ENCODE measurements around the gene CSRP3. TPM values are rescaled to one million over a fixed set of nuclear protein-coding genes. Genes with fewer than 3 reads are reported as not detected.

The CSRP3 gene
- total and polyA plus RNA-seq, 2 experiments from 2014 or later: not detected

DNA sequence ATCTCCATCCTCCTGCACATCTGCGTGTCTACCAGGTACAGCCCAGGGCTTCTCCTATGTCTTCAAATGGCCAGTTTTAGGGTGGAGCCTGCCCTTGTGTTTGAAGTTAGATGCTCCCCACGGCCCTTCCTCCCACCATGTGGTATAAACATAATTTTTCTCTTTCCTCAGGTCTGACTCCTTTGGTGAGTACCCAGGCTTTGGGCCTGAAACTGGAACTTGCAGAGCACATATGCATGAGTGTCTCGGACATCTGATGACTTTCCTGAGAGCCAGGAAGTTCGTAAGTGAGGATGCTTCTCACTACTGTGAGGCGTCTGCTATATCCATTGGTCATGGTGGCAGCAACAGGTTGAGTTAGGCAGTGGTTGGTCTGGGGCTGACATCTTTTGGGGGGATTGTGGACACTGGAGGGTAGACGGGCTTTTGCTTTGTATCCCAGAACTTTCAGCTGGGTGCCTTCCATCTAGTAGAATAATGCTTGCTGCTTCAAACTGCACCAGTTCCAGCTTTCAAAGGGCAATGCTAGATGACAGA, 16.2 kb downstream of the CSRP3 start:
- Histone ChIP-seq H3K27ac (ENCODE audit: low read depth) (no peak overlapping the region), H3K79me2 (replicated peaks; ENCODE audit: insufficient read depth) (no peaks in the 10 kb centered on the region), H3K4me3 (no peak overlapping the region), H3K9me2 (ENCODE audit: insufficient read depth) (peaks cover 5% of the 10 kb centered on the region), H3K27me3 (ENCODE audit: insufficient read depth) (no peaks in the 10 kb centered on the region), H2AFZ (no peak overlapping the region), H3K4me2 (no peak overlapping the region), H3F3A (replicated peaks; ENCODE audit: low read depth) (no peaks in the 10 kb centered on the region), H3K36me3 (ENCODE audit: insufficient read depth) (no peaks in the 10 kb centered on the region), H4K20me1 (replicated peaks; ENCODE audit: insufficient read depth) (no peaks in the 10 kb centered on the region), H3K4me1 (ENCODE audit: insufficient read depth) (no peaks in the 10 kb centered on the region)
- TF ChIP-seq JUNB (IDR thresholded peaks at IDR 0.05; ENCODE audit: unreplicated experiment) (no peak), CREB1 (CRISPR knock-in tag; IDR thresholded peaks at IDR 0.05; ENCODE audit: low read depth) (no peak), ZNF114 (CRISPR knock-in tag; IDR thresholded peaks at IDR 0.05) (no peak), EZH2 (IDR thresholded peaks at IDR 0.05; ENCODE audit: low read depth, unreplicated experiment) (no peak)
- no peak for ATAC-seq
- Mint-ChIP-seq H3K27ac (no peak overlapping the region), H3K27me3 (ENCODE audit: insufficient read depth, low read depth, poor library complexity) (no peaks in the 10 kb centered on the region), H3K4me3 (no peak overlapping the region), H3K9me3 (no peaks in the 10 kb centered on the region), H3K4me1 (peaks cover 3% of the 10 kb centered on the region; the same call in 2 of the 3 replicates), H3K36me3 (ENCODE audit: low read depth) (no peaks in the 10 kb centered on the region)
- DNase-seq (ENCODE audit: low spot score): no peak

DNA sequence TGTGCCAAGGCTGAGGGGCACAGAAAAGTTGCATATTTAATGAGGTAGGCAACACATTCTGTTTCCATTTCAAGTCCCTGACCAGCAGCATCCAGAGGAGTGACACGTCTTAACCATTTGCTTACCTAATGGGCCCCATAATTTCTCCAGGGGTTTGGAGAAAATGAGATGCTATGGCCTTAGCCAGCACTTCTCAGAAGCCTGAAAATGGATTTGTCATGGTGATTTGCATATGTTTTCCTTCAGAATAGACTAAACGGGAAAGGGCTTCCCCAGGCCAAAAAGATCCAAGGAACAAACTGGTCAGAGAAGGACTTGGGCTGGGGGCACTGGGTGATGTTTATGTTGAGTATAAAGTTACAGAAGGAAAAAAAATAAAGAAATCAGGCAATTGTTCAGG, 16.7 kb downstream of the CSRP3 start:
- H3K4me3 Mint-ChIP-seq: no peak overlapping the region
- no peaks in the 10 kb centered on the region for H3K36me3 ChIP-seq (ENCODE audit: insufficient read depth)
- H4K20me1 ChIP-seq (replicated peaks; ENCODE audit: insufficient read depth): no peaks in the 10 kb centered on the region
- H3K27ac Mint-ChIP-seq: no peak overlapping the region
- H3K4me1 ChIP-seq (ENCODE audit: insufficient read depth): no peaks in the 10 kb centered on the region
- no peak overlapping the region for H2AFZ ChIP-seq
- H3K4me3 ChIP-seq: no peak overlapping the region
- no peak for DNase-seq (ENCODE audit: low spot score)
- no peak overlapping the region for H3K4me2 ChIP-seq
- H3K79me2 ChIP-seq (replicated peaks; ENCODE audit: insufficient read depth): no peaks in the 10 kb centered on the region
- H3K36me3 Mint-ChIP-seq (ENCODE audit: low read depth): no peaks in the 10 kb centered on the region
- no peaks in the 10 kb centered on the region for H3K9me3 Mint-ChIP-seq
- no peaks in the 10 kb centered on the region for H3K27me3 ChIP-seq (ENCODE audit: insufficient read depth)
- TF ChIP-seq STAT1 (IDR thresholded peaks at IDR 0.05; ENCODE audit: unreplicated experiment): no peak
- H3K9me2 ChIP-seq (ENCODE audit: insufficient read depth): peaks cover 5% of the 10 kb centered on the region
- H3K27ac ChIP-seq (ENCODE audit: low read depth): no peak overlapping the region
- no peaks in the 10 kb centered on the region for H3F3A ChIP-seq (replicated peaks; ENCODE audit: low read depth)
- no peak for ATAC-seq
- peaks cover 3% of the 10 kb centered on the region; the same call in 2 of the 3 replicates for H3K4me1 Mint-ChIP-seq
- no peaks in the 10 kb centered on the region for H3K27me3 Mint-ChIP-seq (ENCODE audit: insufficient read depth, low read depth, poor library complexity)

DNA sequence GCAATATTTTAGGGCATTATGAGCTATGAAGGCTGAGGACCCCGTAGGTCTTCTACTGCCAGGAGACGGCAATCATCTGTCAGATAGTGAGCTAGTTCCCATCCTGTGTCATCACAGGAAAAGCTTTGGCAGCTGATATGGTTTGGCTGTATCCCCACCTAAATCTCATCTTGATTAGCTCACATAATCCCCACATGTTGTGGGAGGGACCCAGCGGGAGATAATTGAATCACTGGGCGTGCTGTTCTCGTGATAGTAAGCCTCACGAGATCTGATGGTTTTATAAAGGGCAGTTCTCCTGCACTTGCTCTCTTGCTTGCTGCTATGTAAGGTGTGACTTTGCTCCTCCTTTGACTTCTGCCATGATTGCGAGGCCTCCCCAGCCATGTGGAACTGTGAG, 18.1 kb downstream of the CSRP3 start:
- Histone ChIP-seq H3K36me3 (ENCODE audit: insufficient read depth) (no peaks in the 10 kb centered on the region), H2AFZ (no peak overlapping the region), H4K20me1 (replicated peaks; ENCODE audit: insufficient read depth) (no peaks in the 10 kb centered on the region), H3K4me2 (no peak overlapping the region), H3K27ac (ENCODE audit: low read depth) (no peak overlapping the region), H3K27me3 (ENCODE audit: insufficient read depth) (no peaks in the 10 kb centered on the region), H3K9me2 (ENCODE audit: insufficient read depth) (peaks cover 5% of the 10 kb centered on the region), H3K79me2 (replicated peaks; ENCODE audit: insufficient read depth) (no peaks in the 10 kb centered on the region), H3K4me1 (ENCODE audit: insufficient read depth) (no peaks in the 10 kb centered on the region), H3F3A (replicated peaks; ENCODE audit: low read depth) (no peaks in the 10 kb centered on the region), H3K4me3 (no peak overlapping the region)
- Mint-ChIP-seq H3K27me3 (ENCODE audit: insufficient read depth, low read depth, poor library complexity) (no peaks in the 10 kb centered on the region), H3K36me3 (ENCODE audit: low read depth) (no peaks in the 10 kb centered on the region), H3K27ac (no peak overlapping the region), H3K4me1 (peaks cover 3% of the 10 kb centered on the region; the same call in 2 of the 3 replicates), H3K9me3 (no peaks in the 10 kb centered on the region), H3K4me3 (no peak overlapping the region)
- DNase-seq (ENCODE audit: low spot score): no peak
- no peak for ATAC-seq
- TF ChIP-seq CREB1 (CRISPR knock-in tag; IDR thresholded peaks at IDR 0.05; ENCODE audit: low read depth) (no peak), ZNF114 (CRISPR knock-in tag; IDR thresholded peaks at IDR 0.05) (no peak)
- TF ChIP-seq, protein P1, sequence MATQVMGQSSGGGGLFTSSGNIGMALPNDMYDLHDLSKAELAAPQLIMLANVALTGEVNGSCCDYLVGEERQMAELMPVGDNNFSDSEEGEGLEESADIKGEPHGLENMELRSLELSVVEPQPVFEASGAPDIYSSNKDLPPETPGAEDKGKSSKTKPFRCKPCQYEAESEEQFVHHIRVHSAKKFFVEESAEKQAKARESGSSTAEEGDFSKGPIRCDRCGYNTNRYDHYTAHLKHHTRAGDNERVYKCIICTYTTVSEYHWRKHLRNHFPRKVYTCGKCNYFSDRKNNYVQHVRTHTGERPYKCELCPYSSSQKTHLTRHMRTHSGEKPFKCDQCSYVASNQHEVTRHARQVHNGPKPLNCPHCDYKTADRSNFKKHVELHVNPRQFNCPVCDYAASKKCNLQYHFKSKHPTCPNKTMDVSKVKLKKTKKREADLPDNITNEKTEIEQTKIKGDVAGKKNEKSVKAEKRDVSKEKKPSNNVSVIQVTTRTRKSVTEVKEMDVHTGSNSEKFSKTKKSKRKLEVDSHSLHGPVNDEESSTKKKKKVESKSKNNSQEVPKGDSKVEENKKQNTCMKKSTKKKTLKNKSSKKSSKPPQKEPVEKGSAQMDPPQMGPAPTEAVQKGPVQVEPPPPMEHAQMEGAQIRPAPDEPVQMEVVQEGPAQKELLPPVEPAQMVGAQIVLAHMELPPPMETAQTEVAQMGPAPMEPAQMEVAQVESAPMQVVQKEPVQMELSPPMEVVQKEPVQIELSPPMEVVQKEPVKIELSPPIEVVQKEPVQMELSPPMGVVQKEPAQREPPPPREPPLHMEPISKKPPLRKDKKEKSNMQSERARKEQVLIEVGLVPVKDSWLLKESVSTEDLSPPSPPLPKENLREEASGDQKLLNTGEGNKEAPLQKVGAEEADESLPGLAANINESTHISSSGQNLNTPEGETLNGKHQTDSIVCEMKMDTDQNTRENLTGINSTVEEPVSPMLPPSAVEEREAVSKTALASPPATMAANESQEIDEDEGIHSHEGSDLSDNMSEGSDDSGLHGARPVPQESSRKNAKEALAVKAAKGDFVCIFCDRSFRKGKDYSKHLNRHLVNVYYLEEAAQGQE (IDR thresholded peaks at IDR 0.05; ENCODE audit: unreplicated experiment): no peak
- TF ChIP-seq, protein P2, sequence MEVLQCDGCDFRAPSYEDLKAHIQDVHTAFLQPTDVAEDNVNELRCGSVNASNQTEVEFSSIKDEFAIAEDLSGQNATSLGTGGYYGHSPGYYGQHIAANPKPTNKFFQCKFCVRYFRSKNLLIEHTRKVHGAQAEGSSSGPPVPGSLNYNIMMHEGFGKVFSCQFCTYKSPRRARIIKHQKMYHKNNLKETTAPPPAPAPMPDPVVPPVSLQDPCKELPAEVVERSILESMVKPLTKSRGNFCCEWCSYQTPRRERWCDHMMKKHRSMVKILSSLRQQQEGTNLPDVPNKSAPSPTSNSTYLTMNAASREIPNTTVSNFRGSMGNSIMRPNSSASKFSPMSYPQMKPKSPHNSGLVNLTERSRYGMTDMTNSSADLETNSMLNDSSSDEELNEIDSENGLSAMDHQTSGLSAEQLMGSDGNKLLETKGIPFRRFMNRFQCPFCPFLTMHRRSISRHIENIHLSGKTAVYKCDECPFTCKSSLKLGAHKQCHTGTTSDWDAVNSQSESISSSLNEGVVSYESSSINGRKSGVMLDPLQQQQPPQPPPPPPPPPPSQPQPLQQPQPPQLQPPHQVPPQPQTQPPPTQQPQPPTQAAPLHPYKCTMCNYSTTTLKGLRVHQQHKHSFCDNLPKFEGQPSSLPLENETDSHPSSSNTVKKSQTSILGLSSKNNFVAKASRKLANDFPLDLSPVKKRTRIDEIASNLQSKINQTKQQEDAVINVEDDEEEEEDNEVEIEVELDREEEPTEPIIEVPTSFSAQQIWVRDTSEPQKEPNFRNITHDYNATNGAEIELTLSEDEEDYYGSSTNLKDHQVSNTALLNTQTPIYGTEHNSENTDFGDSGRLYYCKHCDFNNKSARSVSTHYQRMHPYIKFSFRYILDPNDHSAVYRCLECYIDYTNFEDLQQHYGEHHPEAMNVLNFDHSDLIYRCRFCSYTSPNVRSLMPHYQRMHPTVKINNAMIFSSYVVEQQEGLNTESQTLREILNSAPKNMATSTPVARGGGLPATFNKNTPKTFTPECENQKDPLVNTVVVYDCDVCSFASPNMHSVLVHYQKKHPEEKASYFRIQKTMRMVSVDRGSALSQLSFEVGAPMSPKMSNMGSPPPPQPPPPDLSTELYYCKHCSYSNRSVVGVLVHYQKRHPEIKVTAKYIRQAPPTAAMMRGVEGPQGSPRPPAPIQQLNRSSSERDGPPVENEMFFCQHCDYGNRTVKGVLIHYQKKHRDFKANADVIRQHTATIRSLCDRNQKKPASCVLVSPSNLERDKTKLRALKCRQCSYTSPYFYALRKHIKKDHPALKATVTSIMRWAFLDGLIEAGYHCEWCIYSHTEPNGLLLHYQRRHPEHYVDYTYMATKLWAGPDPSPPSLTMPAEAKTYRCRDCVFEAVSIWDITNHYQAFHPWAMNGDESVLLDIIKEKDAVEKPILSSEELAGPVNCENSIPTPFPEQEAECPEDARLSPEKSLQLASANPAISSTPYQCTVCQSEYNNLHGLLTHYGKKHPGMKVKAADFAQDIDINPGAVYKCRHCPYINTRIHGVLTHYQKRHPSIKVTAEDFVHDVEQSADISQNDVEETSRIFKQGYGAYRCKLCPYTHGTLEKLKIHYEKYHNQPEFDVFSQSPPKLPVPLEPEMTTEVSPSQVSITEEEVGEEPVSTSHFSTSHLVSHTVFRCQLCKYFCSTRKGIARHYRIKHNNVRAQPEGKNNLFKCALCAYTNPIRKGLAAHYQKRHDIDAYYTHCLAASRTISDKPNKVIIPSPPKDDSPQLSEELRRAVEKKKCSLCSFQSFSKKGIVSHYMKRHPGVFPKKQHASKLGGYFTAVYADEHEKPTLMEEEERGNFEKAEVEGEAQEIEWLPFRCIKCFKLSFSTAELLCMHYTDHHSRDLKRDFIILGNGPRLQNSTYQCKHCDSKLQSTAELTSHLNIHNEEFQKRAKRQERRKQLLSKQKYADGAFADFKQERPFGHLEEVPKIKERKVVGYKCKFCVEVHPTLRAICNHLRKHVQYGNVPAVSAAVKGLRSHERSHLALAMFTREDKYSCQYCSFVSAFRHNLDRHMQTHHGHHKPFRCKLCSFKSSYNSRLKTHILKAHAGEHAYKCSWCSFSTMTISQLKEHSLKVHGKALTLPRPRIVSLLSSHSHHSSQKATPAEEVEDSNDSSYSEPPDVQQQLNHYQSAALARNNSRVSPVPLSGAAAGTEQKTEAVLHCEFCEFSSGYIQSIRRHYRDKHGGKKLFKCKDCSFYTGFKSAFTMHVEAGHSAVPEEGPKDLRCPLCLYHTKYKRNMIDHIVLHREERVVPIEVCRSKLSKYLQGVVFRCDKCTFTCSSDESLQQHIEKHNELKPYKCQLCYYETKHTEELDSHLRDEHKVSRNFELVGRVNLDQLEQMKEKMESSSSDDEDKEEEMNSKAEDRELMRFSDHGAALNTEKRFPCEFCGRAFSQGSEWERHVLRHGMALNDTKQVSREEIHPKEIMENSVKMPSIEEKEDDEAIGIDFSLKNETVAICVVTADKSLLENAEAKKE (CRISPR knock-in tag; IDR thresholded peaks at IDR 0.05): no peak
